ENCODE measurements around the gene CNTNAP2. TPM values are rescaled to one million over a fixed set of nuclear protein-coding genes. Genes with fewer than 3 reads are reported as not detected.
A peak's percentile ranks its signal among the peaks of the same experiment; 100 is the strongest.

CNTNAP2 gene
- total RNA-seq, 4 donors from 2014 or later: 0.42 TPM; not detected in 3

DNA sequence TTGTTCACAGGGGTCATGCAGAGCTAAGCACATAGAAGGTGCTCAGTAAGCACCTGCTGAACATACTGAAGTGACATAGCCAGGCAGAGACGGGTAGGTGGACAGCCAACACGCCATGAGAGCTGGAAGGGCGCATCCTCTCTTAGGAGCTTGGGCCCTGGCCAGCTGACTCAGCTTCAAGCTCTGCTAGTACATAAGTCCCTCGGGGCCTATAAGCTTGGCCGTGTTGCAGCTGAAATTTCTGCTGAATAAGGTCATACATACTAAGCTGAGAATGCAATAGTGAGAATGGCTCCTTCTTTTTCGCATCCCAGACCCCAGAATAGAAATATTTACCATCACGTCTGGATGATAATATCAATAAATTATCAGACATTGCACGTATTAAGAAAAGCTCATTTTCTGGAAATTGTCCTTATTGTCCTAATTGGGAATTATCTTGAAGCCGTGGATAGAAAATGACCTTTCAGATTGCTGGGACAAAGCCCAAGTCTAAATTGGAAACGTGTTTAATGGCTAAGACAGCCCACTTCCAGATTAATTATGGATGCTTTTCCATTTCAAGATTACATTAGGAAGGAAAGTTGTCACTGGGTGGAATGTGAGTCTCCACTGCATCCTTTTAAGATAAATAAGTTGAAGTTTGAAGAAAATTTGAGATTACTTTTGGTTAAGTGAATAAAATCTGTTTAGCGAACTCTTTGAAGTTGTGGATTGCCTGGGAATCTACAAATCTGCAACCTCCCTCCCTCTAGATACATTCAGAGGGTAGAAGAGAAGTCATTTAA lies 2186.9 kb downstream of the CNTNAP2 start:
- no peak overlapping the region for H3K27ac ChIP-seq
- peak; percentile 67 to 81 for DNase-seq (ENCODE audit: low spot score in 2 of 2)
- H3K9me3 ChIP-seq: no peaks in the 10 kb centered on the region
- TF ChIP-seq, protein P1, sequence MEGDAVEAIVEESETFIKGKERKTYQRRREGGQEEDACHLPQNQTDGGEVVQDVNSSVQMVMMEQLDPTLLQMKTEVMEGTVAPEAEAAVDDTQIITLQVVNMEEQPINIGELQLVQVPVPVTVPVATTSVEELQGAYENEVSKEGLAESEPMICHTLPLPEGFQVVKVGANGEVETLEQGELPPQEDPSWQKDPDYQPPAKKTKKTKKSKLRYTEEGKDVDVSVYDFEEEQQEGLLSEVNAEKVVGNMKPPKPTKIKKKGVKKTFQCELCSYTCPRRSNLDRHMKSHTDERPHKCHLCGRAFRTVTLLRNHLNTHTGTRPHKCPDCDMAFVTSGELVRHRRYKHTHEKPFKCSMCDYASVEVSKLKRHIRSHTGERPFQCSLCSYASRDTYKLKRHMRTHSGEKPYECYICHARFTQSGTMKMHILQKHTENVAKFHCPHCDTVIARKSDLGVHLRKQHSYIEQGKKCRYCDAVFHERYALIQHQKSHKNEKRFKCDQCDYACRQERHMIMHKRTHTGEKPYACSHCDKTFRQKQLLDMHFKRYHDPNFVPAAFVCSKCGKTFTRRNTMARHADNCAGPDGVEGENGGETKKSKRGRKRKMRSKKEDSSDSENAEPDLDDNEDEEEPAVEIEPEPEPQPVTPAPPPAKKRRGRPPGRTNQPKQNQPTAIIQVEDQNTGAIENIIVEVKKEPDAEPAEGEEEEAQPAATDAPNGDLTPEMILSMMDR (IDR thresholded peaks at IDR 0.05): no peak
- TF ChIP-seq EP300 (IDR thresholded peaks at IDR 0.05): peak in 1 of 2 donors; percentile 53
- TF ChIP-seq POLR2A (IDR thresholded peaks at IDR 0.05): no peak
- no peak overlapping the region for H3K4me3 ChIP-seq
- 18 to 25% methylated on average over 11 of the region's 11 CpGs for WGBS, 2 donors
- H3K27me3 ChIP-seq: no peaks in the 10 kb centered on the region
- H3K4me1 ChIP-seq: peaks cover 0 to 18% (median 10%) of the 10 kb centered on the region in 4 donors
- H3K36me3 ChIP-seq: no peaks in the 10 kb centered on the region

DNA sequence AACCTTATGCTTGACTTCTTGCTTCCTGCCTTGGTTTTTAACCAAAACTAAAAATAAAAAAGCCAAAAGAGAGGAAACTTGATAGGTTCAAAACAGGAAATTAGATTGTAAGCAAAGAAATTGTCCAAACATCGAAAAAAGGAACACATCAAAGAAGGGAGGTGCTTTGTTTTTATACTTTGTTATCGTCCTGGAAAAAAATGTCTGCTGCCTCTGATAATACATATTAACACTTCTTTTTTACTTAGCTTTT lies 2187.4 kb downstream of the CNTNAP2 start:
- no peak overlapping the region for H3K4me3 ChIP-seq
- TF ChIP-seq, protein P1 (IDR thresholded peaks at IDR 0.05): no peak
- no peaks in the 10 kb centered on the region for H3K36me3 ChIP-seq
- DNase-seq (ENCODE audit: low spot score in 2 of 2): no peak
- no peaks in the 10 kb centered on the region for H3K27me3 ChIP-seq
- no peaks in the 10 kb centered on the region for H3K9me3 ChIP-seq
- H3K4me1 ChIP-seq: peaks cover 0 to 18% (median 10%) of the 10 kb centered on the region in 4 donors
- 24 to 35% methylated on average over 2 of the region's 2 CpGs for WGBS, 2 donors
- no peak overlapping the region for H3K27ac ChIP-seq

DNA sequence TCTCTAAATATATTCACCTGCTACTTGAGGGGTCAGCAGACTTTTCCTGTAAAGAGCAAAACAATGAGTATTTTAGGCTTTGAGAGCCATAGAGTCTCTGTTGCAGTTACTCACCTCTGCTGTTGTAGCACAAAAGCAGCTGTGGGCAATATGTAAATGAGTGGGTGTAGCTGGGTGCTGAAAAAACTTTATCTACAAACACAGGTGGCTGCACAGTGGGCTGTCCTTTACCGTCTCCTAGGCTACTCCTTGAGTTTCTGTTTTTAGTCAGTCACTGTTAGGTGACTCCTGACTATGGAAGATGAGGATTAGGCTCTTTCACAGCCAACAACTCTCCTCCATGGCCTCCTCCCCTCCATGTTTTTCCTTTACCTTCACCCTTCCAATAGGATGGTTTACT lies 2187.9 kb downstream of the CNTNAP2 start:
- no peak overlapping the region for H3K4me3 ChIP-seq
- 57 to 68% methylated on average over 1 of the region's 1 CpG for WGBS, 2 donors
- no peaks in the 10 kb centered on the region for H3K36me3 ChIP-seq
- H3K9me3 ChIP-seq: no peaks in the 10 kb centered on the region
- H3K27ac ChIP-seq: no peak overlapping the region
- TF ChIP-seq POLR2A (IDR thresholded peaks at IDR 0.05) (no peak), EP300 (IDR thresholded peaks at IDR 0.05) (no peak)
- TF ChIP-seq, protein P1 (IDR thresholded peaks at IDR 0.05): no peak
- H3K4me1 ChIP-seq: peaks cover 0 to 18% (median 10%) of the 10 kb centered on the region in 4 donors
- DNase-seq (ENCODE audit: low spot score in 2 of 2): no peak
- H3K27me3 ChIP-seq: no peaks in the 10 kb centered on the region

DNA sequence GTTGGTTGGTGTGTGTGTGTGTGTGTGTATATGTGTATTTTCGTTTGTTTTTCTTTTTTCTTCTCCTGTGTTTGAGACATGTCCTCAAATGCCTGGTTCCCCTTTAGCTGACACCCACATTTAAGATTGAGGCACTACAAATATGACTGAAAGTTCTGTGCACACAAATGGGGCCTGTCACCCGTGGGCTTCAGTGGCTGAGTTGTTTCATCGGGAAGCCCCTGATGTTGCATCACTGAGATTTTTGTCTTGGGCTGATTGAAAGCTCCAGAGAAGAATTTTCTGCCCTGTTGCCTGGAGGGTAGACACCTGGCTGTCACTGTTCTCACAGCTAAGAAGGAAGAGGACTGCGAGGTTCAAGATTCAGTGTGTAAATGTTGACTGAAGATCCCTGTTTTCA lies 2190.2 kb downstream of the CNTNAP2 start:
- WGBS, 2 donors: 67 to 81% methylated on average over 4 of the region's 4 CpGs

More for the DNA sequence above, 2190.2 kb downstream of the CNTNAP2 start:
- Histone ChIP-seq H3K4me3 (no peak overlapping the region), H3K27me3 (no peaks in the 10 kb centered on the region), H3K4me1 (peaks cover 0 to 18% (median 10%) of the 10 kb centered on the region in 4 donors), H3K36me3 (no peaks in the 10 kb centered on the region), H3K27ac (no peak overlapping the region), H3K9me3 (no peaks in the 10 kb centered on the region)
- TF ChIP-seq, protein P1 (IDR thresholded peaks at IDR 0.05): no peak
- TF ChIP-seq EP300 (IDR thresholded peaks at IDR 0.05) (no peak), POLR2A (IDR thresholded peaks at IDR 0.05) (no peak)
- no peak for DNase-seq (ENCODE audit: low spot score in 2 of 2)

Data from tibial nerve (tissue), 4 donors.